ENCODE measurements around the gene AP1S1.

GRCh38 chr7:101160910-101161309 lies 6.6 kb downstream of the AP1S1 start:
- TF ChIP-seq CTCF (IDR thresholded peaks at IDR 0.05; ENCODE audit: low read depth, low read length) (no peak), POLR2A (IDR thresholded peaks at IDR 0.05; ENCODE audit: extremely low read depth, insufficient read length) (no peak)
- TF ChIP-seq, protein P1, sequence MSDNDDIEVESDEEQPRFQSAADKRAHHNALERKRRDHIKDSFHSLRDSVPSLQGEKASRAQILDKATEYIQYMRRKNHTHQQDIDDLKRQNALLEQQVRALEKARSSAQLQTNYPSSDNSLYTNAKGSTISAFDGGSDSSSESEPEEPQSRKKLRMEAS (IDR thresholded peaks at IDR 0.05; ENCODE audit: low read depth, low read length): no peak

Data from NB4 (cell line).